Testis (tissue), 2 donors: ENCODE measurements around the gene GPR176.

ENCODE experiments used
- CTCF ChIP-seq, 3 experiments: fragments of 450-650 bp in 2 of 3; fragments of 200-600 bp in 1 of 3; sonication (generic) in 1 of 3; IDR thresholded peaks; one replicate each; pipeline ENCODE4 v1.5.1; 2016 to 2019; ENCODE audit warnings: antibody characterized with exemption in 3 of 3, mild to moderate bottlenecking in 2 of 3, moderate library complexity in 1 of 3
- POLR2A ChIP-seq: fragments of 450-650 bp; IDR thresholded peaks from one replicate; pipeline ENCODE4 v1.6.1; 2017; ENCODE audit warnings: antibody characterized with exemption, mild to moderate bottlenecking, moderate library complexity

GRCh38 chr15:39892418-39892817 is 27.6 kb downstream of the GPR176 start:
- TF ChIP-seq CTCF (IDR thresholded peaks at IDR 0.05) (no peak), POLR2A (no peak)
